Measurements from ENCODE around the gene SORCS3.
A peak's percentile ranks its signal among the peaks of the same experiment; 100 is the strongest.
"Not testable (repeated sequence)": the region's sequence is repeated elsewhere in the genome, so short reads cannot be mapped to it uniquely, and the experiment has no call there.

SORCS3 gene

GRCh38 chr10:104706886-104707285 lies 65.8 kb downstream of the SORCS3 start:
- peaks cover 35% of the 10 kb centered on the region for H3K4me1 Mint-ChIP-seq
- no peak overlapping the region for H3K4me3 Mint-ChIP-seq
- no peaks in the 10 kb centered on the region for H3K36me3 Mint-ChIP-seq (ENCODE audit: low read depth)
- no peak overlapping the region for H3K27ac Mint-ChIP-seq
- H3K27me3 Mint-ChIP-seq (ENCODE audit: low read depth, poor library complexity): no peaks in the 10 kb centered on the region
- no peaks in the 10 kb centered on the region for H3K9me3 Mint-ChIP-seq
- no peak for TF ChIP-seq CTCF (IDR thresholded peaks at IDR 0.05)
- DNase-seq: no peak

- Mint-ChIP-seq H3K9me3 (no peaks in the 10 kb centered on the region), H3K4me1 (peaks cover 45% of the 10 kb centered on the region), H3K27ac (no peak overlapping the region), H3K4me3 (no peak overlapping the region), H3K27me3 (ENCODE audit: low read depth, poor library complexity) (no peaks in the 10 kb centered on the region), H3K36me3 (ENCODE audit: low read depth) (no peaks in the 10 kb centered on the region)
- TF ChIP-seq CTCF (IDR thresholded peaks at IDR 0.05): no peak
- no peak for DNase-seq
These were observed 66.7 kb downstream of the SORCS3 start for GRCh38 chr10:104707602-104708459.

- Mint-ChIP-seq H3K36me3 (ENCODE audit: low read depth) (no peaks in the 10 kb centered on the region), H3K27me3 (ENCODE audit: low read depth, poor library complexity) (no peaks in the 10 kb centered on the region), H3K9me3 (peaks cover 6% of the 10 kb centered on the region), H3K27ac (peak overlapping the region; percentile 52), H3K4me3 (no peak overlapping the region), H3K4me1 (peaks cover 52% of the 10 kb centered on the region)
- no peak for TF ChIP-seq CTCF (IDR thresholded peaks at IDR 0.05)
- DNase-seq: peak; percentile 8
These were observed 70.2 kb downstream of the SORCS3 start for GRCh38 chr10:104711302-104711721.

GRCh38 chr10:104730593-104730992 lies 89.5 kb downstream of the SORCS3 start:
- DNase-seq, H3K4me3 Mint-ChIP-seq: not testable (repeated sequence)

GRCh38 chr10:104731192-104731591 lies 90.1 kb downstream of the SORCS3 start:
- DNase-seq: no peak
- H3K4me3 Mint-ChIP-seq: no peak overlapping the region
- no peaks in the 10 kb centered on the region for H3K36me3 Mint-ChIP-seq (ENCODE audit: low read depth)
- peaks cover 25% of the 10 kb centered on the region for H3K4me1 Mint-ChIP-seq
- no peak for TF ChIP-seq CTCF (IDR thresholded peaks at IDR 0.05)
- H3K9me3 Mint-ChIP-seq: peaks cover 9% of the 10 kb centered on the region
- H3K27me3 Mint-ChIP-seq (ENCODE audit: low read depth, poor library complexity): peaks cover 8% of the 10 kb centered on the region
- H3K27ac Mint-ChIP-seq: no peak overlapping the region

More at GRCh38 chr10:104730593-104730992, 89.5 kb downstream of the SORCS3 start:
- H3K27me3 Mint-ChIP-seq (ENCODE audit: low read depth, poor library complexity); H3K27ac Mint-ChIP-seq; H3K36me3 Mint-ChIP-seq (ENCODE audit: low read depth): not testable (repeated sequence)
- peaks cover 19% of the 10 kb centered on the region for H3K4me1 Mint-ChIP-seq
- peaks cover 15% of the 10 kb centered on the region for H3K9me3 Mint-ChIP-seq

GRCh38 chr10:104732222-104732621 lies 91.1 kb downstream of the SORCS3 start:
- no peaks in the 10 kb centered on the region for H3K9me3 Mint-ChIP-seq
- H3K27me3 Mint-ChIP-seq (ENCODE audit: low read depth, poor library complexity): peaks cover 8% of the 10 kb centered on the region
- H3K4me1 Mint-ChIP-seq: peaks cover 26% of the 10 kb centered on the region
- H3K36me3 Mint-ChIP-seq (ENCODE audit: low read depth): no peaks in the 10 kb centered on the region
- no peak for TF ChIP-seq CTCF (IDR thresholded peaks at IDR 0.05)
- no peak overlapping the region for H3K27ac Mint-ChIP-seq
- H3K4me3 Mint-ChIP-seq: no peak overlapping the region
- DNase-seq: no peak
